ENCODE data around the gene TULP4.

TULP4 gene, protein sequence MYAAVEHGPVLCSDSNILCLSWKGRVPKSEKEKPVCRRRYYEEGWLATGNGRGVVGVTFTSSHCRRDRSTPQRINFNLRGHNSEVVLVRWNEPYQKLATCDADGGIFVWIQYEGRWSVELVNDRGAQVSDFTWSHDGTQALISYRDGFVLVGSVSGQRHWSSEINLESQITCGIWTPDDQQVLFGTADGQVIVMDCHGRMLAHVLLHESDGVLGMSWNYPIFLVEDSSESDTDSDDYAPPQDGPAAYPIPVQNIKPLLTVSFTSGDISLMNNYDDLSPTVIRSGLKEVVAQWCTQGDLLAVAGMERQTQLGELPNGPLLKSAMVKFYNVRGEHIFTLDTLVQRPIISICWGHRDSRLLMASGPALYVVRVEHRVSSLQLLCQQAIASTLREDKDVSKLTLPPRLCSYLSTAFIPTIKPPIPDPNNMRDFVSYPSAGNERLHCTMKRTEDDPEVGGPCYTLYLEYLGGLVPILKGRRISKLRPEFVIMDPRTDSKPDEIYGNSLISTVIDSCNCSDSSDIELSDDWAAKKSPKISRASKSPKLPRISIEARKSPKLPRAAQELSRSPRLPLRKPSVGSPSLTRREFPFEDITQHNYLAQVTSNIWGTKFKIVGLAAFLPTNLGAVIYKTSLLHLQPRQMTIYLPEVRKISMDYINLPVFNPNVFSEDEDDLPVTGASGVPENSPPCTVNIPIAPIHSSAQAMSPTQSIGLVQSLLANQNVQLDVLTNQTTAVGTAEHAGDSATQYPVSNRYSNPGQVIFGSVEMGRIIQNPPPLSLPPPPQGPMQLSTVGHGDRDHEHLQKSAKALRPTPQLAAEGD (N-terminal part only)

DNA sequence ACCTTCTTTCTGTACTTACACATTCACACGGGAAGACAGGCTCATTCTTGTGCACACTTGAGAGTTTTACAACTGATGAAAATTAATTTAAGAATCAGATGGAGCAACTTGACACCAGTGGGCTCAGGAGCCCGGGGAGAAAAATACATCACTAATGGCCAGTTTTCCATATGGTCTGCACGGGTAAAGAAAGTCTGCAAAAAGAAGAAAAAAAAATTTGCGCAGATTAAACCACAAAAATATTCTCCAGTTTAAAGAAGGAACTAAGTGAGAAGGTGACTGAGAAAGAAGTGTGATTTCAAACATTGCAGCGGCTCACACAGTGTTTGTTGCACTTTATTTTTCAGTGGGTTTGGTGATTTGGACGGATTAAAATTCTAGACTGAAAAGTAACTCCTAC is at the start of gene TULP4:
TSS of gene TULP4 (plus strand) at position 301 of the 400 bp plus-strand sequence. CDS start 1,552 bp downstream, outside the sequence.
- no peaks in the 10 kb centered on the region for H3K4me1 ChIP-seq (ENCODE audit: insufficient read depth, low read length)
- peaks cover 47% of the 10 kb centered on the region for H3K36me3 ChIP-seq (ENCODE audit: insufficient read depth, low read length)
- H3K27me3 ChIP-seq (ENCODE audit: insufficient read depth, low read length) = no peaks in the 10 kb centered on the region
- no peak within 1 kb of the TSS for H3K4me3 ChIP-seq (ENCODE audit: low read length)
- H2AFZ ChIP-seq (ENCODE audit: low read depth, low read length) = no peak within 1 kb of the TSS
- peaks cover 15% of the 10 kb centered on the region for H3K9me3 ChIP-seq (ENCODE audit: low read length)

DNA sequence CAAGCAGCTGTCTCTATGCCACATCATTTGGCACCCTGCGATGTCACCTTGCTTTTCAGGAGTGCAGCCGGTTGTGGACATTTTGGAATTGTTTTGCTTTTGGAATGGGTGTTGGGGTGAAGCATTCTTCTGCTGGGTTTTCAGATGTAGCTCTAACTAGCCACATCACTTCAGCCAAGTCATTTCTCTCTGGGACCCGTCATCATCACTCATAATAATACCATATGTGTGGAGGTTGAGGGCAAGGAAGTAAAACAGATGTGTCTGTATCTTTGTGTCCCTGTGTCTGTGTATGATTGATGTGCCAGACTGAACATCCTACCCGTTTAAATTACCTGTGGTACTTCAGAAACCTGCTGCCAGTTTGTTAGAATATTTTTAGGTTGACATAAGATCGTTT is 49.5 kb upstream of the TULP4 start:
- Histone ChIP-seq H3K36me3 (ENCODE audit: insufficient read depth, low read length) (peaks cover 26% of the 10 kb centered on the region), H3K4me1 (ENCODE audit: insufficient read depth, low read length) (no peaks in the 10 kb centered on the region), H3K4me3 (ENCODE audit: low read length) (no peak overlapping the region), H3K27me3 (ENCODE audit: insufficient read depth, low read length) (no peaks in the 10 kb centered on the region), H3K9me3 (ENCODE audit: low read length) (peaks cover 9% of the 10 kb centered on the region), H2AFZ (ENCODE audit: low read depth, low read length) (no peak overlapping the region)

DNA sequence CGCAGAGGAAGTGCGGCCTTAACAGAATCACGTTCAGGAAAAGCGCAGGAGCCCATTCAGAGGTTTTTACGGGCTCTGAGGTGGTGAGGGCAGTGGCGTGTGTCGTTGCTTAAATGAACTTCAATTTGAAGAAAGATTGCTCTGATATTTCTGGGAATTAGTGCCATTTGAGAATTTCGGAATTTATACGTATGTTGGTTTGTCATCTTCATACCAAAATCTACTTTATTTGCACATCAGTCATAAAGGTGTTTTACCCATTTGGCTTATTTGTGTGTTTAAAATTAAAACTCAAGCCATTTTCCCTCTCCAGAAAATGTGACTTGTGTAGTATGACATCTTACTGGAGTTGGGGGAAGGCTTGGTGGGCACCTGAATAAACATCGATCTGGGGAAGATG is 48.1 kb upstream of the TULP4 start:
- peaks cover 26% of the 10 kb centered on the region for H3K36me3 ChIP-seq (ENCODE audit: insufficient read depth, low read length)
- H3K27me3 ChIP-seq (ENCODE audit: insufficient read depth, low read length) = no peaks in the 10 kb centered on the region
- H3K9me3 ChIP-seq (ENCODE audit: low read length) = peaks cover 9% of the 10 kb centered on the region
- no peak overlapping the region for H2AFZ ChIP-seq (ENCODE audit: low read depth, low read length)
- H3K4me3 ChIP-seq (ENCODE audit: low read length) = no peak overlapping the region
- no peaks in the 10 kb centered on the region for H3K4me1 ChIP-seq (ENCODE audit: insufficient read depth, low read length)

DNA sequence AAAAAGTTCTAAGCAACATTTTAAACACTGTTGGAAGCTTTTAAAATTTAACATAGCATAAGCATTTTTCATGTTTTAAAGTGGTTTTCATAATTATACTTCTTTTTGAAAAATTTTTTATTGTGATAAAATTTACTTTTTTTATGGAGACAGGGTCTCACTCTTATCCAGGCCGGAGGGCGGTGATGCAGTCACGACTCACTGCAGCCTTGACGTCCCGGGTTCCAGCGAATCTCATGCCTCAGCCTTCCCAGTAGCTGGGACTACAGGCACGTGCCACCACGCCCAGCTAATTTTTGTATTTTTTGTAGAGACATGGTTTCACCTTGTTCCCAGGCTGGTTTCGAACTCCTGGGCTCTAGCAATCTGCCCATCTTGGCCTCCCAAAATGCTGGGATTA is 46.1 kb upstream of the TULP4 start:
- no peaks in the 10 kb centered on the region for H3K27me3 ChIP-seq (ENCODE audit: insufficient read depth, low read length)
- H3K36me3 ChIP-seq (ENCODE audit: insufficient read depth, low read length) = peaks cover 26% of the 10 kb centered on the region
- H3K4me3 ChIP-seq (ENCODE audit: low read length) = no peak overlapping the region
- H3K4me1 ChIP-seq (ENCODE audit: insufficient read depth, low read length) = no peaks in the 10 kb centered on the region
- peaks cover 9% of the 10 kb centered on the region for H3K9me3 ChIP-seq (ENCODE audit: low read length)
- no peak overlapping the region for H2AFZ ChIP-seq (ENCODE audit: low read depth, low read length)

DNA sequence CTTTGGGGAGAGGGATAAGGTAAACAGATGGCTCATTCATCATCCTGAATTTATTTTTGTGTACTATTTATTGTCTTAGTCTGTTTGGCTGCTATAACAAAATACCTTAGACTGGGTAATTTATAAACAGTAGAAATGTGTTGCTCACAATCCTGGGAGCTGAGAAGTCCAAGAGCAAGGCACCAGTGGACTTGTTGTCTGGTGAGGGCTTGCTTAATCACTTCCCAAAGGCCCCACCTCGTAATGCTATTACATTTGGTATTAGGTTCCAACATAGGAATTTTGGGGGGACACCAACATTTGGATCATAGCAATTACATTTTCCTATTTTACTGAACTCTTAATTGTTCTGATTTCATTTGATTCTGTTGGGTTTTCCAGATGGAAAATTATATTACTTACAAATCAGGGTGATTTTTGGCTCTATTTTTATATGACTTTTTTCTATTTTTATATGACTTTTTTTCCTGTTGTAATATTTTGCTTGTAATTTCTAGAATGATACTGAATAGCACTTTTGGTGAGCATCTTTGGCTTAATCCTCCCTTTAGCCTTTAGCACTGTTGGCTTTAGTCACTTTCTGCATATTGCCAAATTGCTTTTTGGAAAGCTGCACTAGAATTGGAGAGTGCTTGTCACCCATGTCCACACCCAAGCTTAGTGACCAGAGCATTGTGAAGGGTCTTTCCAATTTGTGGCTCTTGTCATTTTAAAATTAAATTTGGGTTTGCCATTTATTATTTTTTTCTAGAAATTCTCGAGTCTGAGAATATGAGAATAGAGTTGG is 43.7 kb upstream of the TULP4 start:
- Histone ChIP-seq H2AFZ (ENCODE audit: low read depth, low read length) (no peak overlapping the region), H3K4me1 (ENCODE audit: insufficient read depth, low read length) (no peaks in the 10 kb centered on the region), H3K4me3 (ENCODE audit: low read length) (no peak overlapping the region)

DNA sequence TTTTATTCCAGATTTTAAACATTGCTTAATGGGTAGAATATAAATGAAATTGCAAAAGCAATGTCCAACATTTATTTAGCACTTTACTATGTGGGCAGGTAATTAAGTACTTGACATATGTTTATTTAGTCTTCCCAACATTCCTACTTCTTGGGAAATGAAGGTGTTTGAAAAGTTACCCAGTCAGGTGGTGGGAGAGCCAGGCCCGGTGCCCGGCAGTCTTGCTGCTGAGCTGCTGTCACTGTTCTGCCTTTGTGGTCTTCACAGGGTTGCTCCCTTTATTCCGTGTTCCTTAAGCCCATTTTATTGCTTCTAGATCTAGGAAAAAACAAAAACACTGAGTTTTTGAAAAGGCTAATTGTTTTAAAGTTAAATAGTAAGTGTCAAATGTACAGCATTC is 42.6 kb upstream of the TULP4 start:
- Histone ChIP-seq H3K9me3 (ENCODE audit: low read length) (peaks cover 12% of the 10 kb centered on the region), H3K4me1 (ENCODE audit: insufficient read depth, low read length) (no peaks in the 10 kb centered on the region), H2AFZ (ENCODE audit: low read depth, low read length) (no peak overlapping the region), H3K36me3 (ENCODE audit: insufficient read depth, low read length) (peaks cover 16% of the 10 kb centered on the region), H3K4me3 (ENCODE audit: low read length) (no peak overlapping the region), H3K27me3 (ENCODE audit: insufficient read depth, low read length) (no peaks in the 10 kb centered on the region)

More for the DNA sequence above, 43.7 kb upstream of the TULP4 start:
- no peaks in the 10 kb centered on the region for H3K27me3 ChIP-seq (ENCODE audit: insufficient read depth, low read length)
- H3K9me3 ChIP-seq (ENCODE audit: low read length) = peaks cover 12% of the 10 kb centered on the region
- H3K36me3 ChIP-seq (ENCODE audit: insufficient read depth, low read length) = peaks cover 16% of the 10 kb centered on the region

DNA sequence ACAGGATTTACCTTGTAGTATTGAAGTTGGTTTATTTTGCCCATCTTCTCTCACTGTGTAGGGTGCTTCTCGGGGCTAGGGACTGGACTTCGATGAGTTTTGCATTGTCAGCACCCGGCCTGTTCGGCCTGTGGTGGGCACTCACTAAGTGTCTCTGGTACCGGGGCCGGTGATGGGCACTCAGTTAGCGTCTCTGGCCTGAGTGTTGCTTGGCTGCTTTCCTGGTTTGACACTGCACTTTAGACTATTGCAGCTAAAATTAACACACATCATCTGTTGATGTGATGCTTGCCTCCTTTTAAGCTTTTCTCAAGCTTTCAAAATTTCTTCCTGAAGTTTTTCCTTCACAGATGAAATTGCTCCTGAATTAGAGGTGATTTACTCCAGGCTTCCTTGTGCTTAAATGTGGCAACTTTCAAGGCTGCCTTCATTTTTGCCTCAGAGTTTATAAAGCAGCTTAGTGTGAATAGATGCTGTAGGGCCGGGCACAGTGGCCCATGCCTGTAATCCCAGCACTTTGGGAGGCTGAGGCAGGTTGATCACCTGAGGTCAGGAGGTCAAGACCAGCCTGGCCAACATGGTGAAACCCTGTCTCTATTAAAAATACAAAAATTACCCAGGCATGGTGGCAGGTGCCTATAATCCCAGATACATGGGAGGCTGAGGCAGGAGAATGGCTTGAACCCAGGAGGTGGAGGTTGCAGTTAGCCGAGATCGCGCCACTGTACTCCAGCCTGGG is 41.7 kb upstream of the TULP4 start:
- Histone ChIP-seq H3K27me3 (ENCODE audit: insufficient read depth, low read length) (no peaks in the 10 kb centered on the region), H3K36me3 (ENCODE audit: insufficient read depth, low read length) (peaks cover 16% of the 10 kb centered on the region), H3K4me3 (ENCODE audit: low read length) (no peak overlapping the region), H3K4me1 (ENCODE audit: insufficient read depth, low read length) (no peaks in the 10 kb centered on the region), H3K9me3 (ENCODE audit: low read length) (peaks cover 12% of the 10 kb centered on the region), H2AFZ (ENCODE audit: low read depth, low read length) (no peak overlapping the region)

DNA sequence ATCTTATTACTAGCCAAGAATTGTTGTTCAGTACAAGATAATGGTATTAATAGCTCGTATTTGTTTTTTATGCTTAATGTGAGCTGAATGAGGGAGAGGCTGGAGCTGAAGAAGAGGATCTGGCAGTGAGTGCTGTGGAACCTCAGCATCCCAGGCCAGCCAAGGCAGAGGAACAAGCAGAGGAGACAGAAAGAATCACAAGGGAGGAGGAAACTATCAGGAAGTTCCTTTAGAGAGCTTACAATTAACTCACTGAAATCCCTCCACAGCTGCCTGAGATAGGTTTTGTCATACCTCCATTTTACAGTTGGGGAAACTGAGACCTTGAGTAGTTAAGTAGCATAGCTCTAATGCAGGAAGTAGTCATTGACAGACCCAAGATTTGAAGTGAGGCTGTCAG is 39.9 kb upstream of the TULP4 start:
- no peaks in the 10 kb centered on the region for H3K4me1 ChIP-seq (ENCODE audit: insufficient read depth, low read length)
- peaks cover 7% of the 10 kb centered on the region for H3K9me3 ChIP-seq (ENCODE audit: low read length)
- H2AFZ ChIP-seq (ENCODE audit: low read depth, low read length) = no peak overlapping the region
- H3K4me3 ChIP-seq (ENCODE audit: low read length) = no peak overlapping the region
- H3K36me3 ChIP-seq (ENCODE audit: insufficient read depth, low read length) = peaks cover 9% of the 10 kb centered on the region
- H3K27me3 ChIP-seq (ENCODE audit: insufficient read depth, low read length) = no peaks in the 10 kb centered on the region

DNA sequence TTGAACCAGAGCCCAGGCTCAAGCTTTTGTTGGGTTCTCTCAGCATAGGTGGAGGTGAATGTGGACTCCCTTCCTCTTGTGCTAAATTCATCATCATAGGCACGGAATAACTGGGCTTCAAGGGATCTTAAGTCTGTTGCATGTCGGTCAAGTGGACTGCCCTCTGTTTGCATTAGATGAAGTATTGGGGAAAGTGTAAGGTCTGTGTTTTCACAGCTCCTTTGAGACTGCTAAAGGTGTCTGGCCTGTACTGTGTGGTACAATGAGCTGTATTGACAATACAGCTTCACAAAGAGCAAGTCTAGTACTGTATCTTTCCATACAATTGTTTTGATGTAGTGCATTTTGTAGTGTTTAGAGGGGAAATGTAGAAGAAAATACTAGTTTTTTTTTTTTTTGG is 34.3 kb upstream of the TULP4 start:
- H3K4me3 ChIP-seq (ENCODE audit: low read length) = no peak overlapping the region
- no peaks in the 10 kb centered on the region for H3K9me3 ChIP-seq (ENCODE audit: low read length)
- H3K36me3 ChIP-seq (ENCODE audit: insufficient read depth, low read length) = no peaks in the 10 kb centered on the region
- no peaks in the 10 kb centered on the region for H3K27me3 ChIP-seq (ENCODE audit: insufficient read depth, low read length)
- H2AFZ ChIP-seq (ENCODE audit: low read depth, low read length) = no peak overlapping the region
- no peaks in the 10 kb centered on the region for H3K4me1 ChIP-seq (ENCODE audit: insufficient read depth, low read length)

DNA sequence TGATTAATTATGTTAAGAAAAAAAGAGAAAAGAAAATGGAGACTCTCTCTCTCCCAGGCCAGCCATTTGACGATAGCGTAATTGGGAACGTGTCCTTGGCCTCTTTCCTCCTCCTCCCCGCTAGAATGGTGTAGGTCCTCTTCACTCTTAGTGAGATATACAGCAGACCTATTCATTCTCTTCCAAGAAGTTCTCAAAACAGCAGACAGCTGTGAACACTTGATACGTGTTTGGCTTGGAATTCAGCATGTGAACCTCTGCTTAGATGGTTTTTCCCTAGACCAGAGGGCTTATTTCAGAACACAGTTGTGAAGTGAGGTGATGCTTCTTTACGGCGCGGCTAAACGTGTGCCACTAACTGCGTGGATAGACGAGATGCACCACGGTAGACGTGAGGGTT is 32.6 kb upstream of the TULP4 start:
- Histone ChIP-seq H3K9me3 (ENCODE audit: low read length) (no peaks in the 10 kb centered on the region), H3K27me3 (ENCODE audit: insufficient read depth, low read length) (no peaks in the 10 kb centered on the region), H3K36me3 (ENCODE audit: insufficient read depth, low read length) (no peaks in the 10 kb centered on the region), H3K4me1 (ENCODE audit: insufficient read depth, low read length) (peaks cover 6% of the 10 kb centered on the region), H3K4me3 (ENCODE audit: low read length) (no peak overlapping the region), H2AFZ (ENCODE audit: low read depth, low read length) (no peak overlapping the region)

DNA sequence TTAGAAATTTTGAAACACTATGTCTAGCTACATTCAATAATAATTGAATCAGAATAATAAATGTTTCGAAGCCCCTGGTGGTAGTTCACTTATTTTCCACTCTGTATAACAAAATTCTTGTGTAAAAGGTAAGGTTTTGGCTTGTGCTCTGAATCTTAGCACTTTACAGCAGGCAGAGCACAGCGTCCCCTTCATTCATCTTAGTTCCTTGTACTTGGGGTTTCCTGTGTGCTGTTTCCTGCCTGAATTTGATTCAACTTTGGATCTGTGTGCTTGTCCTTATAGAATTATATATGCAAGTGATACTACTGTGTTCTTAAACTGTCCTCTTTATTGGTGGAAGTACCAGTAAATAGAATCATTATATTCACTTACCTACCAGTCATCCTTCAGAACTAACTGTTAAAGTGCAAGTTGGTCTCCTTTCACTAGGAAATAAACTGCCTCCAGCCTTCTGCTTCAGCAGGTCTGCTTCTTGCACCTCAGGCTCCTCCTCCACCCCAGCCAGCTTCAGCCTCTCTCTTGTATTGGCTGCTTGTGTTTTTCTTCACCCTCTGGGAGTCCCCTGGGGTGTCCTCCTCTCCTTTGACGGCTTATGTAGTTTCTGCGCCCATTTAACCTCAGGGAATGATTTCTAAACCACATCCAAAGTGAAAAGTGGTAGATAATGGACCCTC is 28.8 kb upstream of the TULP4 start:
- Histone ChIP-seq H3K36me3 (ENCODE audit: insufficient read depth, low read length) (no peaks in the 10 kb centered on the region), H3K27me3 (ENCODE audit: insufficient read depth, low read length) (no peaks in the 10 kb centered on the region), H3K4me1 (ENCODE audit: insufficient read depth, low read length) (peaks cover 19% of the 10 kb centered on the region), H2AFZ (ENCODE audit: low read depth, low read length) (no peak overlapping the region), H3K4me3 (ENCODE audit: low read length) (no peak overlapping the region), H3K9me3 (ENCODE audit: low read length) (peaks cover 1% of the 10 kb centered on the region)
